GM21528 (cell line): Measurements from ENCODE around the gene TUB.

Experiments
- ATAC-seq: cut with Tn5 transposase; IDR thresholded peaks from one replicate; pipeline ENCODE4 v1.9.1; 2021; ENCODE audit warnings: mild to moderate bottlenecking, moderate library complexity; ENCODE audit not compliant: unreplicated experiment, low FRiP score

Gene TUB

DNA sequence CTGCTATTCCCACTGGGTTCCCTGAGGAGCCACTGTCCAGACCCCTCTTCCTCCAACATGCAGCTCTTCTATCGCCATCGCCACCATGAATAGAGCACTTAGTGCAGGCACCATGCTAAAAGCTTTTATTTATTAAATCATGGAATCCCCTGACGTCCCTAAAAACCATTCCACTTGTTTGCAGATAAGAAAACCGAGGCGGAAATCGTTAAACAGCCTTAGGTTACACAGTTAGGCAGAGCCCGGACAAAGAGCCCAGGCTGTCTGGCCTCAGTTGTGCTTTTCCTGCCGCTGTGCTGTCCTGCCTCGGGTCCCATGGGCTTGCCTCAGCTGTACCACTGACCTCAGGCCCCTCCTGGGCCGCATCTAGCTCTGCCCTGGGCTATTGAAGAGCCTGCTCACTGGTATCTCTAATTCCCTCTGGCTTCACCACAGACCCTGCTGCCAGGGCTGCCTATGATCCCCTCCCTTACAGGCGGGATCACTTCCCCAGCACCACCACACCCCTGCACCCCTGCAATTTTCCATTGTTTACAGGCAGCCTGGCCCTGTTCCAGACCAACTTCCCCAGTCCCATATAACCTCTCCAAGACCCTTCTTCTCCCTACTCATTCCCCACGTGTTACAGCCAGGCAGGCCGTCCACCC is 13.0 kb upstream of the TUB start:
- no peak for ATAC-seq

DNA sequence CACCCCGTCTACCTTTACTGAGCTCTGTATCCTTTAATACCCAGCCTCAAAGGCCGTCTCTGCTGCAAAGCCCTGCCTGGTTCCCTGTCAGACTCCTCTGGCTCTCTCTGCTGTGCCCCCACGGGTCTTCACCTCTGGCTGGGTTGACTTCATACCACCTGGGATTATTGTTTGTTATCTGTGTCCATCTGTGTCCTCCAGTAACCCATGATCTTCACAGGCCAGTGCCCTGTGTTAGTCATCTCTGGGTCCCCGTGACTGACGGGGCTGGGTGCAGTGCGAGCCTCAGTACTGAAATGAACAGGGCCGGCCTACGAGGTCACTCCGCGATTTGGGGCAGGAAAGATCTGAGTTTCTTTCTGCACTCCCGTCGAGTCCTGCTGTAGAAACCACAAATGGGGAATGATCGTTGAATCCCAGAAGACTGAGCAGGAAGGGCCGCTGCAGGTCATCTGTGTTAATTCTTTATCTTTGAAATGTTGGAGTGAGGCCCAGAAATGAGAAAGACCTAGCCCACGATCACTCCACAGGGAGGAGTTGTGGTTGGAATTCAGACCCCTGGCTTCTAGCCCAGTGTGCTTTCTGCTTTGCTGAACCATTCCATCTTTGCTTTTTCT is 12.3 kb upstream of the TUB start:
- ATAC-seq: no peak

DNA sequence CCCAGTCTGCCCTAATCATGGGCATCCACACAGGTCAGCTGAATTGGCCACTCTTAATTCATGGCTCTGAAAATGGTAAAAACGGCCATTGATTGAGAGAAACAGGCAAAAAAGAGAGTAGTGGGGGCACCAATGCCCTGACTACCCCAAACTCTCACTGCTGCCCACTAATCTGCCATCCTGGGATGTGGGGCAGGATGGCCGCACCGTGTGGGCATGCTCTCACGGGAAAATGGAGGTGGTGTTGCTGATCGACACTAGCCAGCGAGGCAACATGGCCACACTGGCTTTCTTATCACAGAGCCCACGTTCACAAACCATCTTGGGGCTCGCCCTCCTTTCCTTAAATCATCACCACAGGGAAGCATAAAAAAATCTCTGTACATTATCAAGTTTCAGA is 11.2 kb upstream of the TUB start:
- ATAC-seq: no peak

DNA sequence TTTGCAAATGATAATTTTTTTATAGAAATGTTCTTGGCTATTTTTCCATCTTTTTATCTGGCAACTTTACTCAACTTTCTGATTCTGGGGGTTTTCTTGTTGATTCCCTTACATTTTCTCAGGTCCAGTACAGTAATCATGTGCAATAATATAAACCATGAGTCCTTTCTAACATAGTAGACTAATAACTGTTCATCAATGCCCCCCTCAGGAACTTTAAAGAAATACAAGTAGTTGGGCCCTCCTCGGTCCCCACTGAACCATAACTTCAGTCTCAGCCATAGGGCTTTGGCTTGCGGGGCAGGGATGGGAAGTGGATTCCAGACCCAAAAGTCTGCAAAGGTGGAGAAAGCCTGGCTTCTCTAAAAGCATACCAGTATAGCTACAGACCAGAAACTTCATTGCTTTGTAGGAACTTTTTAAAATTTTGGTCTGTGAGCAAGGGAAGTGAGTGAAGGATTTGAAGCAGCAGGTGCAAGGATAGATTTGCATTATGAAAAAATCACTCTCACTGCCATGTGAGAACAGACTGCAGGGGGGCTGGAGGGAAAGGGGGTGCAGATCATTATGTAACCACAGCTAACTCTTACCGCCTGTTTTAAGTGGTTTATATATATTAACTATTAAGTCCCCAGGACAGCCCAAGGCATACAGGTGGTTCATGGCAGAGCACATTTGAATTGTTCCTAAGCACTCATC is 10.4 kb upstream of the TUB start:
- no peak for ATAC-seq

DNA sequence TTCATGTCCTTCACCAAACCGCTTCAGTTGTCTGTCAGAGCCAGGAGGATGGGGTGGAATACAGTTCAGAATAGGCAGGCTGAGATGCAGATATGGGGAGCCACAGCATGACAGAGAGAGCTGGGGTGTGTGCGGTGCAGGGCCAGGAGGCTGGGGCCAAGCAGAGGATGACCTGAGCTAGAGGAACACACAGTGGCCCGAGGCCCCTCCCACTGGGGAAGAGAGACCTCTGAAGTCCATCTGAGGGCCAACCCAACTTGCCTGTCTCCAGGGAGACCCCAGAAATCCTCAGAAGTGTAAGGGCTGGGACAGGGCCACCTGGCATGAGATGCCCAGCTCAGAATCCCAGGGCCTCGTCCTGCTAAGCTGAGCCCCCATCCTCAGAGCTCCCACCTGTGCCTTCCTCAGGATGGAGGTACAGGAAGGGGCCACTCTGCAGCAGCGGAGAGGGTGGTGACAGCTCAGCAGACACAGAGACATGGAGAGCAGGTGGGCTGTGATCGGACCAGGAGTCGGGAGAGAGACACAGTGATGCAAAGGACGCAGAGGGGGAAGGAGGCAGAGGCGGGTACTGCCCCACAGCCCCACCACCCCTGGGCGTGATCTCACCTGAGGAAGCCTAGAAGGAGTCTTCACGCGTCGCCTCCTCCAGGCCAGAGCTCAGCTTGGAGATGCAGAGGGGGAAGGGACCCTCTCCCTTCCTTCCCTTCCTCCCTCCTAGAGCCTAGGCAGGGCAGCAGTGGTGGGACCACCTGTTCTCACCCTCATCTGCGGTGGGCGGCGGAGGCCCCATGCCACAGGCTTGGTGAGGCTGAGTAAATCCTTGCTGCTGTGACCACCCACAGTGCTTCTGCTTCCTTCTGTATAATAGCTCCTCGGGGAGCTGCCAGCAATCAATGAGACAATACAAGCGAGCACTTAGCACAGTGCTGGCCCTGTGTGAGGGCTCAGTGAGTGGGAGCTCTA is 9.1 kb upstream of the TUB start:
- no peak for ATAC-seq

DNA sequence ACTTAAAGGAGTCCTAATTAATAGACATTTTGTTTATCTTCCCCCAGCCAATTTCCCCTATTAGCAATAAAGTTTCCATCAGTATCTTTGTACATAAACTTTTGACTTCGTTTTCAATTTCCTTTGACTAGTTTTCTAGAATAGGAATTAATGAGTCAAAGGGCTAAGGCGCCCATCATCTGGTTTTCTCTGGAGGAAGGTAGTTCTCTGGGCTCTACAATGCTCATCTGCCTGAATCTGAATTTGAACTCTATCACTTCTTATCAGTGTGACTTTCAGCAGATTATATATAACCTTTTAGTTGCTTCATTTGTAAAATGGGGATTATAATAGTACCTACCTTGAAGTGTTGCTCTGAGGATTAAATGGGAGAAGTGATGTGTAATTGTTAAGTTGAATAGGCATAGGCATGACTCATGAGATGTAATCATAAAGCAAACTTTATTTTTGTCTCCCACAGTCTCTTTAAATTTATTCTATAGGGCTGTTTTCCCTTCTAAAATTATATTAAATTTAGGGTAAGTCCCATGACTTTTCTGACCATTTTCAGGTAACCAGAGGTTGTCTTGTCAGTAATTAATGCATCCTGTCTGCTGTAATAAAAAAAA is 5.8 kb upstream of the TUB start:
- no peak for ATAC-seq

DNA sequence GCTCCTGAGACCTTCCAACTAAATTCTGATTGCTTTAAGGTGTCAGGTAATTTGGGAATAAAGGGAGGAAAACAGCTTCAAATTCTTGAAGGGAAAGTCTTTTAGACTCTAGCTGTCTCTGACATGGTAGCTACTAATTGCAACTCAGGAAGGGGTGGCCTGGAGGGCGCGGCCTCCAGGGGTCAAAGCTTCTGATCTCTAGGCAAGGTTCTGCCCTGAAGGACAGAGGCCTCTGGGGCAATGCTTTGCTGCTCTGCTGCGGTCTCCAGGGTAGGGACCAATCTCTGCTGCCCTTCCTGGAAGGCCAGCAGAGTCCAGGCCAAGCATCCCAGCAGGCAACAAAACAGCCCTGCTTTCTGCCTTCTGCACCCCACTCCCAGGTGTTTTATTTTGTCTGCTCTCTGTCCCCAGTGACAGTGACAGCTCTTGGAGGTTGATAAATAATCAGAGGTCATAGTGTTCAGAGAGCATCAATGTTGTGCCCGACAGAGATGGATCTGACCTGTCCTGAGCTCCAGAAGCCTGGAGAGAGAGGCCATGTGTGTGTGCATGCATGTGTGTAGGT is 1.8 kb upstream of the TUB start:
- ATAC-seq: no peak

DNA sequence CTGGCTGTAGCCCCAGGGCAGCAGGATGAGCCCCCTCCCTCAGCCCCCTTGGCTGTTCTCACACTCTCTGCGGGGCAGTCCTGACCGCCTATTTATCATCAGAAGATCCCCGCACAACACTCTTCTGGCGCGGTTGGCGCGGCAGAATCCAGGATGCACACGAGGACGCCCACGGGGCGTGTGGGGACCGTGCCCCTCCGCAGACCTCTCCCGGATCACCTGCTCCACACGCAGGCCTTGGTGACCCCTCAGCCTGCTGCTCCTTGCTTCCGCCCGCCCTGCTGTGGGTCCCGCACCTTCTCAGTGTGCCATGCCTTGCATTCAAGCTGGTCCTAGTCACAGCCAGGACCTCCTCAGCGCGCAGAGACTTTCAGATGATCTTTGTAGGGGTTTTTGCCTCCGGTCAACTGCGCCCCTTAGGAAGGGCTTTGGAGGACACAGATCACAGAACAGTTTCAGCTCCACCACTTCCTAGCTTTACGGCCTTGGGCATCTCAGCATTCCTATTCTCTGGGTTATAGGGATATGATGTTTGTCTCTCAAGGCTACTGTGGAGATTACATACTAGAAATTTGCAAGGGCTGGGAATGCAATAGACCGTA is 841 bp upstream of the TUB start:
- no peak for ATAC-seq

DNA sequence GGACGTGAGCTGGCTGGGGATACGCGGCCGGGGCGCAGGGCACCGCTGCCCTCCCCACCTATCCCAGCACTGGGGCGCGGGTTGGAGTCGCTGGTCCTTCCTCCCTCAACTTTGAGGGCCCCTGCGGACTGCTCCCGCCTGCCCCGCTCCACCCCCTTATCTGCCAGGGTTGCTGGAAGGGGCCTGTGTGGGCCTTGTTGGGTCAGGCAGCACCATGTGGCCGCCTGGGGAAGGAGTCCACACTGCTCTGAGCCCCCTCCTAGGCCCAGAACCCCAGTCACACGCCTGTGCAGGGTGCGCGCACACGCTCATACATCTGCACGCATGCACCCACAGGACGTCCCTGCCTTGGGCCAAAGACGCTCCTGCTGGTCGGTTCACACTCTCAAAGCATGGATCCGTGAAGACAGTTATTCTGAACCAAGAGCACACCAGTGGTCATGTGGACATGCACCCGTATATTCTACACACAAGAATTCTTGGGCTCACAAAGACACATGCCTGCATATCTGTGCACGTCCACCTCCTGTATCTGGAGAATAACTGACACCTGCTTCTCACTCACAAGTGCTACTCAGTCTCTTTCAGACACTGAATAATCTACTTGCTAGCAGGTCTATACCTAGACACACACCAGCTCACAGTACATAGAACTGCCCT is 710 bp downstream of the TUB start:
- no peak for ATAC-seq

DNA sequence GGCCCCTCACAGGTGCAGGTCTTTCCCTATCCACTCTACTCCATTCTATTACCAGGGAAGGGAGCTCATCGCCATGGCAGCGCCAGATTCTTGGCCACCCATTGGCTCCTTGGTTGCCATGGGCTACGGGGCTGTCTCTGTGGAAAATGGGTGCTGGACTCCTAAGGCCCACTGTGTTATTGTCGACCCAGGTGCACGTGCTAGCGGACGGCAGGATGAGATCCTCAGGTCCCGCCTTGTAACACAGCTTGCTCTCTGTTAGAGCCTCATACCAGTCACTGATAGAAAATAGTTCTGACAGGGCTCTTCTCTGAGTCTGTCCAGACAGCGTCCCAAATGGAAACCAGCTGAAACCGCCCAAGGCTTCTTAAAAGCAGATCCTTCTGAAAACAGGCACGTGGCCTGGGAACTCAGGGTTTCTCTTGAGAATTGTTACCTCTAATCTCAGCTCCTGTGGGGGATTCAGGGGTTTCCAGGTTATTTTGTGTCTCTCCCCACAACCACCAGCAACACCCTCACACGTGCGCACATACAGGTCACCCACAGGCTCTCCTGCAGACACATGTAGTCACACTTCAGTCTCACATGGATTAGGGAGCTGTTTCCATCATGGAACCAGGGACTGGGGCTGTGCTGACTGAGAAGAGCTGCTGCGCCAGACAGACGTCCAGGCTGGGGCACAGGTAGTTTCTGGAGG is 1.5 kb downstream of the TUB start:
- ATAC-seq: no peak

DNA sequence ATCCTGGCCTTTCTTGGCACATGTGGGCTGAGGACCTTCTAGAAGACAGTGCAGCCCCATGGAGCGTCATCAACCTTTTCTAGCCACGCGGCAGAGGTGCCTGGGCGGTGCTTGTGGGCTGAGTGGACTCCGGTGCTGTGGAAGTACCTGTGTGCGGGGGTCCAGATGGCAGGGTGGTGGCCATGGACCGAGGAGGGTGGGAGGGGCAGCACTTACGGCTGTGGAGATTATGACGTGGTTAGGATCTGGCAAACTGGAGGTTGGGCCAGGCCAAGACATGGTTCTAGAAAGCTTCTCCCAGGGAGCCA is 2.0 kb downstream of the TUB start:
- ATAC-seq: no peak

DNA sequence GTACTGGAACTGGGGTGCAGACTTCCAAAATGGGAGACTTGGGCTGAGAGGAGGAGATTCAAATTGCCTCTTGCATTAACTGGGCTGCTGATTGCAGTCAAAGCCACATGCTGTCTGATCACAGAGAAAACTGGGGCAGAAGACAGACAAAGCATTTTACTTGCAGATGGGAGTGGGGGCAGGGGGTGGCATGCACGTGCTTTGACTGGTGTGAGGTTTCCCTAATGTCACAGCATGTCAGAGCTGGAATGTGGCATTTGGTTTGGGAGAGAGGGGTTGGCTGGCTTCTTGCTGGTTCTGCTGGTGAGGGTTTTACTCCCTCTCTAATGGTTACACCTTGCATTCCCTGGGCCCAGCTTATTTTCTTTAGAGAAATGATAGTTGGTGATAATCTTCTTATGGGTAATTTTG is 2.9 kb downstream of the TUB start:
- ATAC-seq: no peak

DNA sequence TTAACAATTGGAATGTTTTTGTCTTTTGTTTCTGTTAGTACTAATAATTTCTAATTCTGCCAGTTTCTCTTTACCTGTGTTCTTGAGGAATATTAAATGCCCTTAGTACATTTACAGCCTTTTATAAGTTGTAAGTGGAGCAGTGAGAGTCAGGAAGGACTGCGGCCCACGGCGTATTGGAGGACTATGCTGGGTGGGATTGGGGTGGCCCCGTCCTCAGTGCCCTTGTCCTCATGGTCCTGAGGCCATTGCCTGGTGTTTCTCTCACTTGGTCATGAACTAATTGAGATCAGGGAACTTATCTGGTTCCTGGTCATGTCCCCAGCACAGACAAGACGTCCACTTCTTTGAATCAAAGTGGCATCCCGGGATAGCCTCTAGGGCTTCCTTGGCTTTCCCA is 3.3 kb downstream of the TUB start:
- ATAC-seq: no peak

DNA sequence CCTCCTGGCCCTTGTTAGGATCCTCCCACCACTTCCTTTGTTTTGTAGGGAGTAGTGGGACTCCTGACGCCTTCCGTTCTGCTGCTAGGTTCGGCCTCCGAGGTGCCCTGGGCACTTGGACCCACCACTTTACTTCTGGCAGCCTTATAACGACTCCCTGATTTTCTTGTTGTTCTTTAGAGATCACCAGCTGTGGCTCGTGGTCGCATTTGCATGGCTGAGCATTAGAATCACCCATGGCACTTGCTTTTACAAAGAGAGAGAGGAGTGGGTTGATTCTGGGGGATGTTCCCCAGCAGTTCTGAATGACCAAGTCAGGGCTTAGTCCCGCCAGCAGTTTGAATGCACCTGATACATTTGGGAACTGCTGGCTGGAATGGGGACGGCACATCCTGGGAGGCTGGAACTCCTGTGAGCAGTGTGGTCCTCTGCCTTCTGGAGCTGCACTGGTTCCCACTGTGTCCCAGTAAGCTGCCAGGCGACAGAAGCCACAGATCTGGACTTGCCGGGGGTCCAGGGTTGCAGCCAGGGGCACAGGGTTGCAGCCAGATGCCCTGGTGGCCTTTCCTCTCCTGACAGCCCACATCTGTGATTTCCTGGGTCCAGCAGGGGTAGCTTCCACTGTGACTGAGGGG is 4.1 kb downstream of the TUB start:
- ATAC-seq: no peak

DNA sequence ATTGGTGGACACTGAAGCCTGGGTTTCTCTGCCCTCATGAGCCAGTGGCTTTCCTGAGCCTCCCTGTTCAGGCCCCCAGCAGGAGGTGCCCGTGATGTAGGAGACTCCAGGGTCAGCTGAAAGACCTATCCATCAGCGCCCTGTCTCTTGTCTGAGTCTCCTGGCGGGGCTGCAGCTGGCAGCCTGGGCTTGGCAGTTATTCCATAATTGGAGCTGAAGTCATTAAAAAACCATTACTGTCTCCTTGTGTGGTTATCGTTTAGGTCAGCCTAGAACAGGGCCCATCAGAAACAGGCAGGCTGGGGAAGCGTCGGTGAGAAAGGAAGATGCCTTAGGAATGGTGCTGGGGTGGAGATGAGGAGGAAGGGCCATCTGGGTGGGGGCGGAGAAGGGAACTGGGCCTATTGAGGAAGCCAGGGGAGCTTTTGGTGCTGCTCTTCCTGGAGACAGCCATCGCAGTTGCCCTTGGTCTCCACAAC is 5.0 kb downstream of the TUB start:
- no peak for ATAC-seq

DNA sequence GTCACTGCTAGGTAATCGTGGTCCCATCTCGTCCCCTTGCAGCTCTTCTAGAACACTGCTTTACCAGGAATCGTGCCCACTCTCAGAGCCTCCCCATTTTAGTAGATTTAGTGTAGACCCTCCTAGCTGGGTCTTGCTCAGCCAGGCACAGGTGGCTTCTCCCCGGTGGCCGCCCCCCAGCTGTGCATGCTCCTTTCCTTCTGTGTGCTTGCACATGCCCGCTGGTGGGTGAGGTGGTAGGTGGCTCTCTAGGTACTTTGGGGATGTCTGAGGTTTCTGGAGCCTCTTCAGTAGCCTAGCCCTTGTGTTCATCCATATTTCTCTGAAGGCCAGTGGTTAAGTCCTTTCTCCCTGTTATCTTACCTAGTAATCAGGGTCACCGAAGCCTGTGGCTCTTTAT is 5.6 kb downstream of the TUB start:
- ATAC-seq: no peak

DNA sequence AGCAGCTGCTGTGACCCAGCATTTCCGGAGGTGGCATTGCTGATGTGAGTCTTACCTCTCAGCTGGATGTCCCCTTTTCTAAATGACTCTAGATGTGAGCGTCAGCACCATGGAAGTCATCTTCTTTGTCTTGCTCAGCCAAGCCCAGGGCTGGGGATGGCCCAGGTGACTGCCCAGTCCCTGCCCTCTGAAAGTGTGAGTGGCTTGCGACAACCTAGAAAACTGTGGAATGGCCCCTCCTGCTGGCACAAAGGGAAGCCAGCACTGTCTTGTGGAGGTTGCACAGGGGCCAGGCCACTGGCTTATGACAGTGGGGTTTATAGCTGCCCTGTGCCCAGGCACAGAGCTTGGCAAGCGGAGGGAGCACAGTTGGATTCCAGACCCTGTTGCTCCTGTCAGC is 6.2 kb downstream of the TUB start:
- ATAC-seq: no peak

DNA sequence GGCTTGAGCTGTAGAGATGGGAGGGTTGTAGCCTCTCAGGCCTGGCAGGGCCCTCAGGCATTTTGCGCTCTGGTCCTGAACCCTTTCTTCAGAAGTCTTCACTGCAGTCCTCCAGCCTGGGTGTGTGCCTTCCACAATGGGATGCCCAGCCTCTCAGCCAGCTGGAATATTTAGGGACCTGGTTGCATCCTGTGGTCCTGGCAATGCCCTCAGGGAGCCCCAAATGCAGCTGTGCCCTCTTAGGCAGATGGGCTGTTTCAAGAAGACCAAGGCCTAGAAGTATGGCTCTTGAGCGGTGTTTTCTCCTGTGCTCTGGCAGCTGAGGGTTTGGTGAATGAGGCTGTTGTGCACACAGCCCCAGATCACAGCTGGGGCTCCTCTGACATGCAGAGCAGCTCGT is 6.7 kb downstream of the TUB start:
- ATAC-seq: no peak
